OCI-LY1 (cell line): ENCODE data around the gene ELL2.

Experiments used
- H2AFZ ChIP-seq: fragments of 200-600 bp; sonication (generic), shearing (Covaris generic); 2 replicates; pipeline ENCODE4 v1.6.0; 2014; ENCODE audit warnings: antibody characterized with exemption, mild to moderate bottlenecking, low read length
- H3F3A ChIP-seq: fragments of 200-600 bp; sonication (generic), shearing (Covaris generic); 2 replicates; pipeline ENCODE4 v1.6.0; 2014; ENCODE audit warnings: mild to moderate bottlenecking, antibody characterized with exemption, low read length, moderate library complexity; ENCODE audit not compliant: insufficient read depth
- H3K27ac ChIP-seq: fragments of 200-600 bp; sonication (generic); 2 replicates; pipeline ENCODE4 v1.5.1; 2014; ENCODE audit warnings: low read length, mixed run types, mild to moderate bottlenecking, low read depth; ENCODE audit not compliant: poor library complexity, severe bottlenecking
- H3K27me3 ChIP-seq: fragments of 200-600 bp; sonication (generic); 2 replicates; pipeline ENCODE4 v1.6.0; 2014; ENCODE audit warnings: antibody characterized with exemption, mild to moderate bottlenecking, low read length, moderate library complexity; ENCODE audit not compliant: insufficient read depth
- H3K36me3 ChIP-seq: fragments of 200-600 bp; sonication (generic); 2 replicates; pipeline ENCODE4 v1.6.1; 2014; ENCODE audit warnings: mild to moderate bottlenecking, antibody characterized with exemption, low read length, moderate library complexity, mixed read lengths; ENCODE audit not compliant: insufficient read depth
- H3K4me1 ChIP-seq: fragments of 200-600 bp; sonication (generic); 2 replicates; pipeline ENCODE4 v1.5.1; 2014; ENCODE audit warnings: mild to moderate bottlenecking, low read length, moderate library complexity; ENCODE audit not compliant: insufficient read depth, severe bottlenecking
- H3K4me2 ChIP-seq: fragments of 200-600 bp; sonication (generic), shearing (Covaris generic); 2 replicates; pipeline ENCODE4 v1.6.1; 2014; ENCODE audit warnings: low read length
- H3K4me3 ChIP-seq: fragments of 200-600 bp; sonication (generic); 2 replicates; pipeline ENCODE4 v1.5.1; 2014; ENCODE audit warnings: low read length, low read depth, mild to moderate bottlenecking, mixed read lengths; ENCODE audit not compliant: poor library complexity, severe bottlenecking
- H3K79me2 ChIP-seq: fragments of 200-600 bp; shearing (Covaris generic); 2 replicates; pipeline ENCODE4 v1.6.1; 2016; ENCODE audit warnings: mixed run types, low read length, mixed read lengths; ENCODE audit not compliant: insufficient read depth
- H3K9ac ChIP-seq: fragments of 200-600 bp; sonication (generic), shearing (Covaris generic); 2 replicates; pipeline ENCODE4 v1.6.1; 2014; ENCODE audit warnings: mild to moderate bottlenecking, low read length, mixed read lengths
- H3K9me2 ChIP-seq: fragments of 200-600 bp; sonication (generic), shearing (Covaris generic); 2 replicates; pipeline ENCODE4 v1.6.1; 2014; ENCODE audit warnings: low read depth, mild to moderate bottlenecking, low read length, mixed read lengths
- H3K9me3 ChIP-seq: fragments of 200-600 bp; shearing (Covaris generic); 2 replicates; pipeline ENCODE4 v1.6.1; 2014; ENCODE audit warnings: low read length, mixed read lengths
- H4K20me1 ChIP-seq: fragments of 200-600 bp; sonication (generic), shearing (Covaris generic); 2 replicates; pipeline ENCODE4 v1.6.0; 2016; ENCODE audit warnings: mild to moderate bottlenecking, low read length; ENCODE audit not compliant: insufficient read depth
- CTCF ChIP-seq: fragments of 200-600 bp; sonication (generic), shearing (Covaris generic); IDR thresholded peaks from 2 replicates; pipeline ENCODE4 v1.5.1; 2017; ENCODE audit warnings: mild to moderate bottlenecking, antibody characterized with exemption, low read length, moderate library complexity, mixed read lengths
- EZH2 ChIP-seq: fragments of 200-600 bp; sonication (generic), shearing (Covaris generic); IDR thresholded peaks from 2 replicates; pipeline ENCODE4 v1.8.0; 2017; ENCODE audit warnings: borderline replicate concordance, mixed run types, mild to moderate bottlenecking, antibody characterized with exemption, low read length, moderate library complexity, mixed read lengths

The ELL2 gene

GRCh38 chr5:95876782-95877181 is 84.9 kb downstream of the ELL2 start:
- Histone ChIP-seq H3K4me3 (no peak overlapping the region), H3F3A (no peaks in the 10 kb centered on the region), H3K4me2 (no peak overlapping the region), H2AFZ (no peak overlapping the region), H4K20me1 (no peaks in the 10 kb centered on the region), H3K27me3 (no peaks in the 10 kb centered on the region), H3K36me3 (no peaks in the 10 kb centered on the region), H3K79me2 (no peaks in the 10 kb centered on the region), H3K4me1 (no peaks in the 10 kb centered on the region), H3K9me2 (no peaks in the 10 kb centered on the region), H3K27ac (no peak overlapping the region), H3K9ac (no peak overlapping the region), H3K9me3 (no peaks in the 10 kb centered on the region)
- TF ChIP-seq CTCF (no peak), EZH2 (no peak)

- Histone ChIP-seq H3K4me3 (no peak overlapping the region), H3K9me3 (no peaks in the 10 kb centered on the region), H3F3A (no peaks in the 10 kb centered on the region), H3K36me3 (no peaks in the 10 kb centered on the region), H3K9me2 (no peaks in the 10 kb centered on the region), H3K27ac (no peak overlapping the region), H4K20me1 (no peaks in the 10 kb centered on the region), H3K27me3 (no peaks in the 10 kb centered on the region), H3K4me2 (no peak overlapping the region), H3K9ac (no peak overlapping the region), H2AFZ (no peak overlapping the region), H3K79me2 (no peaks in the 10 kb centered on the region), H3K4me1 (no peaks in the 10 kb centered on the region)
- TF ChIP-seq EZH2 (no peak), CTCF (no peak)
These were observed 87.4 kb downstream of the ELL2 start for GRCh38 chr5:95874246-95874645.

GRCh38 chr5:95873351-95873750 is 88.3 kb downstream of the ELL2 start:
- H3K9ac ChIP-seq = no peak overlapping the region
- TF ChIP-seq CTCF = no peak
- no peak for TF ChIP-seq EZH2
- H2AFZ ChIP-seq = no peak overlapping the region
- no peaks in the 10 kb centered on the region for H3K27me3 ChIP-seq
- H3K27ac ChIP-seq = no peak overlapping the region
- H4K20me1 ChIP-seq = no peaks in the 10 kb centered on the region
- no peaks in the 10 kb centered on the region for H3K79me2 ChIP-seq
- no peaks in the 10 kb centered on the region for H3K9me2 ChIP-seq
- no peak overlapping the region for H3K4me3 ChIP-seq
- H3K9me3 ChIP-seq = no peaks in the 10 kb centered on the region
- H3F3A ChIP-seq = no peaks in the 10 kb centered on the region
- H3K4me2 ChIP-seq = no peak overlapping the region
- H3K4me1 ChIP-seq = no peaks in the 10 kb centered on the region
- H3K36me3 ChIP-seq = no peaks in the 10 kb centered on the region
